ENCODE data around the gene KMT2D.

KMT2D gene

DNA sequence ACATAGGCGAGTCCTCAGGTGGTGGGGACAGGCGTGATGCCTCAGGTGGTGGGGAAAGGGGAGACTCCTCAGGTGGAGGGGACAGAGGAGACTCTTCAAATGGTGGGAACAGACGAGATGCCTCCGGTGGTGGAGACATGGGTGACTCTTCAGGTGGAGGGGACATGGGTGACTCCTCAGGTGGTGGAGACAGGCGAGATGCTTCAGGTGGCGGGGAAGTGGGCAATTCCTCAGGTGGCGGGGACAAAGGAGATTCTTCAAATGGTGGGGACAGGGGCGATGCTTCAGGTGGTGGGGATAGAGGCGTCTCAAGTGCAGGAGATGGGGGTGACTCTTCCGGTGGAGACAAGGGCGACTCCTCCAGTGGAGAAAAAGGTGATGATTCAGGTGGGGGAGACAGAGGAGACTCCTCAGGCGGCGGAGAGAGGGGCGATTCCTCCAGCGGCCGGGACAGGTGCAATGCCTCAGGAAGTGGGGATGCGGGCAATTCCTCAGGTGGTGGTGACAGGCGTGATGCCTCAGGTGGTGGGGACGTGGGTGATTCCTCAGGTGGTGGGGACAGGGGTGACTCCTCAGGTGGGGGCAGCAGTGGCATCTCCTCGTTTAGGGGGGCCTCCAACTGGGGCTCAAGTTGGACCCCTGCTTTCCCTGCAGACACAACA, 8.7 kb downstream of the KMT2D start:
- Histone ChIP-seq H3F3A (ENCODE audit: insufficient read depth, low read length) (no peaks in the 10 kb centered on the region), H4K20me1 (ENCODE audit: insufficient read depth, low read length) (0 out of 2 replicates have a peak, but pooled peaks cover 2% of the 10 kb centered on the region), H3K9me3 (ENCODE audit: low read length) (no peaks in the 10 kb centered on the region), H3K4me2 (ENCODE audit: low read length) (no peak overlapping the region), H3K27me3 (ENCODE audit: insufficient read depth, low read length) (no peaks in the 10 kb centered on the region), H3K36me3 (ENCODE audit: insufficient read depth, low read length) (peaks cover 89% of the 10 kb centered on the region), H3K4me3 (ENCODE audit: low read depth, low read length, poor library complexity, severe bottlenecking) (no peak overlapping the region), H3K9ac (ENCODE audit: low read length) (no peak overlapping the region), H2AFZ (ENCODE audit: low read length) (no peak overlapping the region), H3K27ac (ENCODE audit: low read depth, low read length, poor library complexity, severe bottlenecking) (no peak overlapping the region), H3K4me1 (ENCODE audit: insufficient read depth, low read length, severe bottlenecking) (peaks cover 15% of the 10 kb centered on the region), H3K9me2 (ENCODE audit: low read depth, low read length) (no peaks in the 10 kb centered on the region), H3K79me2 (ENCODE audit: insufficient read depth, low read length) (peaks cover 22% of the 10 kb centered on the region)
- TF ChIP-seq, protein P1, sequence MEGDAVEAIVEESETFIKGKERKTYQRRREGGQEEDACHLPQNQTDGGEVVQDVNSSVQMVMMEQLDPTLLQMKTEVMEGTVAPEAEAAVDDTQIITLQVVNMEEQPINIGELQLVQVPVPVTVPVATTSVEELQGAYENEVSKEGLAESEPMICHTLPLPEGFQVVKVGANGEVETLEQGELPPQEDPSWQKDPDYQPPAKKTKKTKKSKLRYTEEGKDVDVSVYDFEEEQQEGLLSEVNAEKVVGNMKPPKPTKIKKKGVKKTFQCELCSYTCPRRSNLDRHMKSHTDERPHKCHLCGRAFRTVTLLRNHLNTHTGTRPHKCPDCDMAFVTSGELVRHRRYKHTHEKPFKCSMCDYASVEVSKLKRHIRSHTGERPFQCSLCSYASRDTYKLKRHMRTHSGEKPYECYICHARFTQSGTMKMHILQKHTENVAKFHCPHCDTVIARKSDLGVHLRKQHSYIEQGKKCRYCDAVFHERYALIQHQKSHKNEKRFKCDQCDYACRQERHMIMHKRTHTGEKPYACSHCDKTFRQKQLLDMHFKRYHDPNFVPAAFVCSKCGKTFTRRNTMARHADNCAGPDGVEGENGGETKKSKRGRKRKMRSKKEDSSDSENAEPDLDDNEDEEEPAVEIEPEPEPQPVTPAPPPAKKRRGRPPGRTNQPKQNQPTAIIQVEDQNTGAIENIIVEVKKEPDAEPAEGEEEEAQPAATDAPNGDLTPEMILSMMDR (IDR thresholded peaks at IDR 0.05; ENCODE audit: low read length): no peak

DNA sequence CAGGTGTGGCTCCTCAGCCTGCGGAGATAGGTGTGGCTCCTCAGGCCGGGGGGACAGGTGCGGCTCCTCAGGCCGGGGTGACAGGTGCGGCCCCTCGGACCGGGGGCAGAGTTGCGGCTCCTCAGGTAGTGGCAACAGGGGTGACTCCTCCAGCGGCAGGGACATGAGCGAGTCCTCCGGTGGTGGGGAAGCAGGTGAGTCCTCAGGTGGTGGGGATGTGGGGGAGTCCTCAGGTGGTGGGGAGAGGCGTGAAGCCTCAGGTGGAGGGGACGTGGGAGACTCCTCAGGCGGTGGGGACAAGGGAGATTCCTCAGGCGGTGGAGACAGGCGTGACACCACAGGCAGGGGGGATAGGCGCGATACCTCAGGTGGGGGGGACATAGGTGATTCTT, 9.2 kb downstream of the KMT2D start:
- Histone ChIP-seq H3K27me3 (ENCODE audit: insufficient read depth, low read length) (no peaks in the 10 kb centered on the region), H3K4me1 (ENCODE audit: insufficient read depth, low read length, severe bottlenecking) (peaks cover 10% of the 10 kb centered on the region), H3K79me2 (ENCODE audit: insufficient read depth, low read length) (peaks cover 16% of the 10 kb centered on the region), H3K9ac (ENCODE audit: low read length) (no peak overlapping the region), H2AFZ (ENCODE audit: low read length) (no peak overlapping the region), H3K27ac (ENCODE audit: low read depth, low read length, poor library complexity, severe bottlenecking) (no peak overlapping the region), H3K4me3 (ENCODE audit: low read depth, low read length, poor library complexity, severe bottlenecking) (no peak overlapping the region), H3K4me2 (ENCODE audit: low read length) (no peak overlapping the region), H3K36me3 (ENCODE audit: insufficient read depth, low read length) (peaks cover 93% of the 10 kb centered on the region), H3K9me3 (ENCODE audit: low read length) (no peaks in the 10 kb centered on the region), H3K9me2 (ENCODE audit: low read depth, low read length) (no peaks in the 10 kb centered on the region), H4K20me1 (ENCODE audit: insufficient read depth, low read length) (0 out of 2 replicates have a peak, but pooled peaks cover 2% of the 10 kb centered on the region), H3F3A (ENCODE audit: insufficient read depth, low read length) (no peaks in the 10 kb centered on the region)
- TF ChIP-seq, protein P1 (IDR thresholded peaks at IDR 0.05; ENCODE audit: low read length): no peak
- no peak for TF ChIP-seq EZH2 (IDR thresholded peaks at IDR 0.05; ENCODE audit: borderline replicate concordance, low read length)

DNA sequence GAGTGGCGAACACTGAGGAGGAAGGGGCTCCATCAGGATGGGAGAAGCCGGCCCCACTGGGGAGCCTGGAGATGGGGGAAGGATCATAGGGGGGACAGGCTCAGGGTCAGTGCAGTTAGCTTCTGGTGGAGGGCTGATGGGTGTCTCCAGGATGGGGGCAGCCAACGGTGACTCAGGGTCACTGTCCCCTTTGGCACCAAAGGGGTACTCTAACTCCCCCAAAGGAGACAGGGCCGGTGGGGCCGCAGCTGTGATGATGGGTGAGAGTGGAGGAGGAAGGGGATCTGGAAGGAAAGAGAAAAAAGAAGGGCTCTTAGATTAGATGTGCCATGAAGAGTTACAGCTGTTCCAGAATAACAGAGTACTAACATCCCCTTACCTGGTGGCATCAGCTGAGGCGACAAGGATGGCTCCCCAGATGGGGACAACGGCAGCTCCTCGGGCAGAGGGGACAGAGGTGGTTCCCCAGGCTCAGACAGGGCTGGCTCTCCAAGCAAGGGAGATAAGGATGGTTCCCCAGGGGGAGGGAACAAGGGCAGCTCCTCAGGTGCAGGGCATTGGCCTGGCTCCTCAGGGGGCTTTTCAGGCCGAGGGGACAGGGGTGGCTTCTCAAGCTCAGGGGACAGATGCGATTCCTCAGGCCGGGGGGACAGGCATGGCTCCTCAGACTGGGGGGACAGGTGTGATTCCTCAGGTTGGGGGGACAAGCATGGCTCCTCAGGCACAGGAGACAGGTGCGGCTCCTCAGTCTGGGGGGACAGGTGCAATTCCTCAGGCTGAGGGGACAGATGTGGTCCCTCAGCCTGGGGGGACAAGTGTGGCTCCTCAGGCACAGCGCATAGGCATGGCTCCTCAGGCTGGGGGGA, 9.9 kb downstream of the KMT2D start:
- no peak for TF ChIP-seq EZH2 (IDR thresholded peaks at IDR 0.05; ENCODE audit: borderline replicate concordance, low read length)
- TF ChIP-seq, protein P1 (IDR thresholded peaks at IDR 0.05; ENCODE audit: low read length): no peak
- no peaks in the 10 kb centered on the region for H3K9me2 ChIP-seq (ENCODE audit: low read depth, low read length)
- no peak overlapping the region for H3K27ac ChIP-seq (ENCODE audit: low read depth, low read length, poor library complexity, severe bottlenecking)
- H3K4me3 ChIP-seq (ENCODE audit: low read depth, low read length, poor library complexity, severe bottlenecking): no peak overlapping the region
- no peaks in the 10 kb centered on the region for H3K27me3 ChIP-seq (ENCODE audit: insufficient read depth, low read length)
- H3K4me2 ChIP-seq (ENCODE audit: low read length): no peak overlapping the region
- H3K9me3 ChIP-seq (ENCODE audit: low read length): no peaks in the 10 kb centered on the region
- peaks cover 3% of the 10 kb centered on the region for H3K4me1 ChIP-seq (ENCODE audit: insufficient read depth, low read length, severe bottlenecking)
- peaks cover 99% of the 10 kb centered on the region for H3K36me3 ChIP-seq (ENCODE audit: insufficient read depth, low read length)
- no peak overlapping the region for H3K9ac ChIP-seq (ENCODE audit: low read length)
- H2AFZ ChIP-seq (ENCODE audit: low read length): no peak overlapping the region
- H4K20me1 ChIP-seq (ENCODE audit: insufficient read depth, low read length): no peaks in the 10 kb centered on the region
- H3K79me2 ChIP-seq (ENCODE audit: insufficient read depth, low read length): peaks cover 10% of the 10 kb centered on the region
- H3F3A ChIP-seq (ENCODE audit: insufficient read depth, low read length): no peaks in the 10 kb centered on the region
